Measurements from ENCODE around the gene SETD1B.

- TF ChIP-seq CTCF (IDR thresholded peaks at IDR 0.05), result no peak
- TF ChIP-seq POLR2A (IDR thresholded peaks at IDR 0.05), result no peak
These were observed 13.3 kb downstream of the SETD1B start for GRCh38 chr12:121816925-121817647.

Data from uterus (tissue), 2 donors.